ENCODE results near the gene TP63.

TP63 gene

GRCh38 chr3:189630767-189631372 is 319 bp upstream of the TP63 start:
- no peak for TF ChIP-seq CTCF (IDR thresholded peaks at IDR 0.05; ENCODE audit: low read depth, low read length)
- no peak for TF ChIP-seq POLR2A (IDR thresholded peaks at IDR 0.05; ENCODE audit: extremely low read depth, insufficient read length)
- no peak for TF ChIP-seq MYC (IDR thresholded peaks at IDR 0.05; ENCODE audit: low read depth, low read length)
- TF ChIP-seq MAX (IDR thresholded peaks at IDR 0.05; ENCODE audit: low read depth, low read length), result no peak
- DNase-seq (ENCODE audit: low read depth), result no peak
- no peak overlapping the region for H3K4me3 ChIP-seq (ENCODE audit: low read depth, low read length)

GRCh38 chr3:189631409-189631808 is 220 bp downstream of the TP63 start:
- H3K4me3 ChIP-seq (ENCODE audit: low read depth, low read length), result no peak overlapping the region

GRCh38 chr3:189632242-189632641 is 1.1 kb downstream of the TP63 start:
- no peak for DNase-seq (ENCODE audit: low read depth)
- no peak overlapping the region for H3K4me3 ChIP-seq (ENCODE audit: low read depth, low read length)
- no peak for TF ChIP-seq POLR2A (IDR thresholded peaks at IDR 0.05; ENCODE audit: extremely low read depth, insufficient read length)
- TF ChIP-seq MYC (IDR thresholded peaks at IDR 0.05; ENCODE audit: low read depth, low read length), result no peak
- TF ChIP-seq MAX (IDR thresholded peaks at IDR 0.05; ENCODE audit: low read depth, low read length), result no peak
- no peak for TF ChIP-seq CTCF (IDR thresholded peaks at IDR 0.05; ENCODE audit: low read depth, low read length)

More at GRCh38 chr3:189631409-189631808, 220 bp downstream of the TP63 start:
- DNase-seq (ENCODE audit: low read depth), result no peak
- TF ChIP-seq MYC (IDR thresholded peaks at IDR 0.05; ENCODE audit: low read depth, low read length) (no peak), CTCF (IDR thresholded peaks at IDR 0.05; ENCODE audit: low read depth, low read length) (no peak), MAX (IDR thresholded peaks at IDR 0.05; ENCODE audit: low read depth, low read length) (no peak), POLR2A (IDR thresholded peaks at IDR 0.05; ENCODE audit: extremely low read depth, insufficient read length) (no peak)

DNA sequence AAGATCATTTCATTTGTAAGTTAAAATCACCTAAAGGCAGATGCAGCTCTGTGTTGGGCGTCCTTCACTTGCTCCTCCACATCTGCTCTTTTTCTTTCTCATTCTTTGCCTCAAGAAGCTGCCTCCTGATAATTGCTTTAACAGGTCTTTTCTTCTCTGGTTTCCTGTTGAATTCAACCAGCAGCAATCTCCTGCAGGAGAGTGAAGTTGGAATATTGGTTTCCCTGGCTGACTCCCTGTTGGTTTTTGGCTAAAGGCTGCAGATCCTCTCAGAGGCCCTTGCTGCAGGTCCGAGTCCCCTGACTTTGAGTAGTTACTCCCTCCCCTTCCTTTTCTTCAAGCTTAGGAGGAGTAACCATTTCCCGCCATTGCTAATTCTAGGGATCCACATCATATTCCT is 4.2 kb downstream of the TP63 start:
- TF ChIP-seq MYC (IDR thresholded peaks at IDR 0.05; ENCODE audit: low read depth, low read length) (no peak), MAX (IDR thresholded peaks at IDR 0.05; ENCODE audit: low read depth, low read length) (no peak), CTCF (IDR thresholded peaks at IDR 0.05; ENCODE audit: low read depth, low read length) (no peak), POLR2A (IDR thresholded peaks at IDR 0.05; ENCODE audit: extremely low read depth, insufficient read length) (no peak)
- no peak for DNase-seq (ENCODE audit: low read depth)
- H3K4me3 ChIP-seq (ENCODE audit: low read depth, low read length), result no peak overlapping the region

DNA sequence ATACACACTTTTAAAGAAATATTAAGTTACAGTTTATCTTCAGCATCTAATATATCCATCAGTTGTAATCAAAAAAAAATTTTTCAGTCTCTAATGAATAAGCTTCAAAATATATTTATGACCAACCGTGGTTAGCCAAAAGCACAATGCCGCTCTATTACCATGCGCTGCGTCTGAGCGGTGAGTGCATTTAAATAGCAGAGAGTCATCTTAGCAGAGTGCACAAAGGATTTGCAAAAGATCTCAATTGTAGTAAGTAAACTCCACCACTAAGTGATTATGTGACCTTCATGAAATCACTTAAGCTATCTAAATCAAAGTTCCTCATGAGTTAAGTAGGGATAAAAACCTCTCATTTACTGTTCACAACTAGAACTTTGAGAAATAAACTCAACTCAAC is 4.9 kb downstream of the TP63 start:
- H3K4me3 ChIP-seq (ENCODE audit: low read depth, low read length), result no peak overlapping the region
- DNase-seq (ENCODE audit: low read depth), result no peak
- no peak for TF ChIP-seq POLR2A (IDR thresholded peaks at IDR 0.05; ENCODE audit: extremely low read depth, insufficient read length)
- no peak for TF ChIP-seq MAX (IDR thresholded peaks at IDR 0.05; ENCODE audit: low read depth, low read length)
- TF ChIP-seq CTCF (IDR thresholded peaks at IDR 0.05; ENCODE audit: low read depth, low read length), result no peak
- TF ChIP-seq MYC (IDR thresholded peaks at IDR 0.05; ENCODE audit: low read depth, low read length), result no peak
